ENCODE data around the gene SYNE2.
A peak's percentile ranks its signal among the peaks of the same experiment; 100 is the strongest.
"Not testable (repeated sequence)": the region's sequence is repeated elsewhere in the genome, so short reads cannot be mapped to it uniquely, and the experiment has no call there.

Gene SYNE2

DNA sequence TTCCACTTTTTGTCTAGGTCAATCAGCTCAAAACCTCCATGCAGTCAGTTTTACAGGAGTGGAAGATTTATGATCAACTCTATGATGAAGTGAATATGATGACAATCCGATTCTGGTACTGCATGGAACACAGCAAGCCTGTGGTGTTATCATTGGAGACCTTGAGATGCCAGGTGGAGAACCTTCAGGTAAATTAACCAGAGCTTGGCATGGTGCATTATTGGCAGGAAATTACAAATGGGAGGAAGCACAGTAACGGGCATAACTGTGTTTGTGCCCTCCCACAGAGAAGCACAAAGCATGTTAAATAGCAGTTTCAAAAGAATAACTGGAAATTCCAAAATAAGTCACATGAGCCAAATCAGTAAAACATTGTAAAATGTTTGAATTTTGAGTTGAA lies 305.8 kb downstream of the SYNE2 start:
- no peak for DNase-seq

DNA sequence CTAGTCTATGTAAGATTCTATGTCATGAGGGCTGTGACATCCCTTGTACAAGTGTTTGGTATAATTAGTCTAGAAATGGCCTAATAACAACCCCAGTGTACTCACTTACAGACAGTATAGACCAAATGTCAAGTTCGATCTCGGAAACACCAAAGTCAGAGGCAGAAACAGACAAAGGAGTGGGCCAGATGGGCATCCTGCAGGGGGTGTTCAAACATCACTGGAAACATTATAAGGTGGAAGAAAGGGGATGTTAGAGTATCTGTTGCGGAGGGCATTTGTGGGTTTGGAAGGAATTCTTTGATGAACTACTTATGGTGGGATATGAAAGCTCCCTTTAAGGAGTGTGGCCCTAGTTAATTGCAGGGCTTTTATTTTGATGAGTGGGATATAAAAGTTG lies 306.8 kb downstream of the SYNE2 start:
- DNase-seq: no peak

DNA sequence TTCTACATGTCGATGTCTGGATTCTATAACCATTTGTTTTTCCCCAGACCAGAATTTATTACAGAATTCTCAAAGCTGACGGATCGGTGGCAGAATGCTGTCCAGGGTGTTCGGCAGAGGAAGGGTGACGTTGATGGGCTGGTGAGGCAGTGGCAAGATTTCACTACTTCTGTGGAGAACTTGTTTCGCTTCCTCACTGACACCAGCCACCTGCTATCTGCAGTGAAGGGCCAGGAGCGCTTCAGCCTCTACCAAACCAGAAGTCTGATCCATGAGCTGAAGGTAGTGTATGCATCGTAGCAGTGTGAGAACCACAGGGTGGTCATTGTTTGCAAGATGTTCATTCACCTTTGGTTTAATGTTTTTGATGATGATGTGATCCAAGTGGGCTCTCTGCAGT lies 317.4 kb downstream of the SYNE2 start:
- DNase-seq: no peak

DNA sequence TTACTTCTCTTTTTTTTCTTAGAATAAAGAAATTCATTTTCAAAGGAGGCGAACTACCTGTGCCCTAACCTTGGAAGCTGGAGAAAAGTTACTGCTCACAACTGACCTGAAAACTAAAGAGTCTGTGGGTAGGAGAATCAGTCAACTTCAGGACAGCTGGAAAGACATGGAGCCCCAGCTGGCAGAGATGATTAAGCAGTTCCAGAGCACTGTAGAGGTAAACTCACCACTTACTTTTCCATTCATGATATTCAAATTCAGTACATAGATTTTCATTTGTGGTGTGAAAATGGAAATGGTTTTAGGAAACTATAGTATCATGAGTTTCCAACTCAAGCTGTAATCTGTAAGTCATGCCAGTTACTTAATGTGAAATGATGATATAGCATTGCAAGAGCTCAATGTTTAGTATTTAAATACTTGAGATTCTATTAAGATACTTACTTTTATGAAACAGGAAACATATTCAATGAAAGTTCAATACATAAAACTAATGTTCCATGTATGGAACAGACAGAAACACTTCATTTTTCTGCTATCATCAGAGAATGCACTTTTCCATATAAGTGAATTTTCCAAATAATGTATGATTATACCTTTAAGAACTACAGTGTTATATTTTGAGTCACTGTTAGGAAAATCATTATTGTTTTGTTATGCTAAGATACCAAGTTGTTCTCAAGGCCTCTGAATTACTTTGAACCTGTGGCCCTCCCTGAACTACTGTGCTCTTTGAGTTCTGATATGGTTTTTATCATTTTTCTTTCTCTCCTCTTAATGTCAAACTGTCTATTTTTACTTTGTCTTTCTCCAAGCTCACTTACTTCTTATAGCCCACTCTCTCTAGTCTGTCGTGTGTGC lies 322.3 kb downstream of the SYNE2 start:
- no peak for DNase-seq

DNA sequence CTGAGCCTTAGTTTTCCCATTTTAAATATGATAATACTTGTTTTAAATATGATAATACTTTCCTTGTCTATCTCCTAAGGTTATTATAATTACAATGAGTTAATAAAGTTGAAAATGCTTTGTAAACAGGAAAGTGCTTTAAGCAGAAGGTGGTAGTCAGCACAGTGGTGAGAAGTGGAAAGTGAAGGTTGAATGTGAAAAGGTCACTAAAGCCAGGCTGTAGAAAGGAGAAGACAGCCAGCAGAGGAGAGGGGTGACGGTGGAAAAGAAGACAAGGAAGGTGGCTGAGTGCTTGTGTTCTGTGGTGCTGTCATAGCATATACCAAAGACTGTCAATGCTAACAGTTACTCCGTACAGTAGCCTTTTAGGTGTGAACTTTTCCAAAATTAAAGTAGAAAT lies 323.5 kb downstream of the SYNE2 start:
- DNase-seq: no peak

DNA sequence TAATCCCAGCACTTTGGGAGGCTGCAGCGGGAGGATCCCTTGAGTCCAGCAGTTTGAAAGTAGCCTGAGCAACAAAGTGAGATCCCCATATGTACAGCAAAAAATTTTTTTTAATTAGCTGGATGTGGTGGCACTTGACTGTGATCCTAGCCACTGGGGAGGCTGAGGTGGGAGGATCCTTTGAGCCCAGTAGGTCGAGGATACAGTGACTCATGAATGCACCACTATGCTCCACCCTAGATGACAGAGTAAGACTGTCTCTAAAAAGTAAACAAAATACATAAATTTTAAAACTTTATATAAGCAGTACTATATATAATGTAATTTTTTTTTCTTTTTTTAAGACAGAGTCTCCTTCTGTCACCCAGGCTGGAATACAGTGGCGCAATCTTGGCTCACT lies 326.0 kb downstream of the SYNE2 start:
- DNase-seq: no peak

DNA sequence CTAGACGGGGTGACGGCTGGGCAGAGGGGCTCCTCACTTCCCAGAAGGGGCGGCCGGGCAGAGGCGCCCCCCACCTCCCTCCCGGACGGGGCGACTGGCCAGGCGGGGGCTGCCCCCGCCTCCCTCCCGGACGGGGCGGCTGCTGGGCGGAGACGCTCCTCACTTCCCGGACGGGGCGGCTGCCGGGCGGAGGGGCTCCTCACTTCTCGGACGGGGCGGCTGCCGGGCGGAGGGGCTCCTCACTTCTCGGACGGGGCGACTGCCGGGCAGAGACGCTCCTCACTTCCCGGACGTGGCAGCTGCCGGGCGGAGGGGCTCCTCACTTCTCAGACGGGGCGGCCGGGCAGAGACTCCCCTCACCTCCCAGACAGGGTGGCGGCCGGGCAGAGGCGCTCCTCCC lies 330.1 kb downstream of the SYNE2 start:
- not testable (repeated sequence) for DNase-seq

DNA sequence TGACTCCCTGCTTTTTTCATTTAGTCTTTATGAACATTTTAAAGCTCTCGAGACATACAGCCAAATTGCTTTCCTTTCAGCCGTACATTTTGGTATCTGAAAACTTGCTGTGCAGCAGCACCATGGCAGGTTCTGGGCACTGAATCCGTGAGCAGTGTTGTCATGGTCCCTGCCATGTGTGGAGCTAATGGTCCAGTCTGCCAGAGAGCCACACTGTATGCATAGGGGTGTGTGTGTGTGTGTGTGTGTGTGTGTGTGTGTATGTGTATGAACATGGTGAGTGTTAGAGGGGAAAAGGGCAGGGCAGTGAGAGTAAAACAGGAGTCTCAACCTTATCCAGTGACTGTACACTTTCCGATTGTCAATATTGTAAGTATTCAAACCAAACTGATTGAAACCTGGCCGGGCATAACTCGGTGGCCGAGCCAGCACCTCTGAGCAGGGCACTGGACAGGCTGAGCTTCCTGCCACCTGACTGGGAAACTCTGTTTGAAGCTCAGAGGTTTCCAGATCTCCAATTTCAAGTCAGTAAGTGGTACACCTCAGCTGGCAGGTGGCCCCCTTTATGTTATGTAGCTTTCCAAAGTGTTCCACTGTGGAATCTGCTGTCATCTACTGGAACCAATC lies 331.4 kb downstream of the SYNE2 start:
- DNase-seq: no peak

DNA sequence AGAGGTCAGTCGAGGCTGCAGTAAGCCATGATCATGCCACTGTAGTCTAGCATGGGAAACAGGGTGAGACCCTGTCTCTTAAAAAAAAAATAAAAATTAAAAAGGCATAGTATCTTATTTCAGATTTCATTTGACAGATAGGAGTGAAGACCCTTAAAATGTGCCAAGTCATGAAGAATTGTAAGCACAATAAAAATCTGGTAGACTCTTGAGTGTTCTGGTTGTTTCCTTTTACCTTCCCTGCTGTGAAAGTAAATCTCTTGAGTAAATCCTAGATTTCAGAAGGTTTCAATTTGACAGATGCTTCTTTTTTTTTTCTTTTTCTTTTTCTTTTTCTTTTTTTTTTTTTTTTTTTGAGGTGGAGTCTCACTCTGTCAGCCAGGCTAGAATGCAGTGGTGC lies 332.4 kb downstream of the SYNE2 start:
- no peak for DNase-seq

DNA sequence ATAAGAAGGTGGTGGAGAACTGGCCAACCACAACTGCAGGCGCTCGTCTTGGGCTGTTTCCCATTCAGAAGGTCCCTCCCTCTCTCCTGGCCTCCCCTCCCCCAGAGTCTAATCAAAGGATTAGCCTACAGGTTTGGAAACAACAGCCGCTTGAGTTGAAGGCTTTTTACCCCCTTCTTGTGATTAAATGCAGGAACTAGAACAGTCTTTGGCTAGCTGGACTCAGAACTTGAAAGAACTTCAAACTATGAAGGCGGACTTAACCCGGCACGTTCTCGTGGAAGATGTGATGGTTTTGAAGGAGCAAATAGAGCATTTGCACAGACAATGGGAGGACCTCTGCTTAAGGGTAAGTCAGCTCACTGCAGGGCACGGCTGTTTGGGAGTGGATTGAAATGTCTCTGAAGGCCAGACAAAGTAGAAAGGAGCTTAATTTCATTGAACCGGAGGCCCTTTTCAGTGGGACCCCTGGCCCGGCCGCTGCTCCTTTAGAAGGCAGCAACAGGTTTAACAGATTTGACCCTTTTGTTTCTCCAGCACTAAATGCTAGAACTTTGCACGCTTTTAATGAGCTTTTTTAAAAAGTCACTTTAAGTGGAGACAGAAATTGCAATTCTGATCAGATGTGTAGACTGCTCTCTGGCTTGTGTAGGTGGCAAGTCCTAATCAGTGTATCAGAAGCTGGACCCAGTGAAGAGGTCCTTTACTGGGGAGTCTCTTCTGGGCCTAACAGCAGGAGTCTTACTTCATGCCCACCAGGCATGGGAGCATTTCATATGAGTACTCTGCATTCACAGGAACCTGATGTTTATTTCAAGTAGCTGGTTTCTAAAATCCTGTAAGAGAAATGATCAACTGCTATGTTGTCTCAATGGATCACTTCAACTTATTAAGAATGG lies 333.7 kb downstream of the SYNE2 start:
- no peak for DNase-seq

DNA sequence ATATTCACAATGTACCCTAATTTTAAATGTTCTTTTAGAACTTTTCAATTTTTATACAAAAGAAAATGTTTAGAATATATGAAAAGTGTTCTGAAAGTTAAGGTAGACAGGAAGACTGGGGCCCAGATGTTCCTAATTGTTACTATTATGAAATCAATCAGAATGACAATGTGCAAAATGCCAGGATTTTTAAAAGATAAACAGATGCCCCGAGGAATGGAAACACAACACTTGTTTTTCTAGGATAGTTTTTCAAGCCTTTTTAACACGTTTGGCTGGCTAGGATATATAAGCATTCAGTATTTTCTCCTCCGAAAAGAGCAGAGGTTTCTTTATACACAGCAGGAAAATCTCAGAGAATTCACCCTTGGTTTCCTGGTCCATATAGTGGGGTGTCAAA lies 334.5 kb downstream of the SYNE2 start:
- no peak for DNase-seq

DNA sequence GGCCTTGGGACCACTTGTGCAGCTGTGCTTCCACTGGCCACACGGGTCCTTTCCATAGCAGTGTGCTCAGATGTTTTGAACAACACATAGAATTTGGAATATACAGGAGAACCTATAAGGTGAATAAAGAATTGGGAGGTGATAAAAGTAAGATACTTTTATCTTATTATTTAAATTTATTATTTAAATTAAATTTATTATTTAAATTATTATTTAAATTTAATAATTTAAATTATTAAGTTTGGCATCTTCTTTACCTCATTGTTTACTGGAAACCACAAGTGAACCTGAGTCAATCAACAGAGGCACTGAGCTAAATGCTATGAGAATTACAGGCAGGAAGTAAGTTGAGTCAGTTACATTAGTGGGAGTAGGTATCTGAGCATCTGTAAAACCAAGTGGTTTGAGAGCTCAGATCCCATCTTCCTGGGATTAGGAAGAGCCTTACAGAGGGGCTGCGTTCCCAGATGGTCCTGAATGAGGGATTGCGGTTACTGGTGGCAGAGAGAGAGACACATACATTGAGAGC lies 338.2 kb downstream of the SYNE2 start:
- DNase-seq: peak; percentile 23

DNA sequence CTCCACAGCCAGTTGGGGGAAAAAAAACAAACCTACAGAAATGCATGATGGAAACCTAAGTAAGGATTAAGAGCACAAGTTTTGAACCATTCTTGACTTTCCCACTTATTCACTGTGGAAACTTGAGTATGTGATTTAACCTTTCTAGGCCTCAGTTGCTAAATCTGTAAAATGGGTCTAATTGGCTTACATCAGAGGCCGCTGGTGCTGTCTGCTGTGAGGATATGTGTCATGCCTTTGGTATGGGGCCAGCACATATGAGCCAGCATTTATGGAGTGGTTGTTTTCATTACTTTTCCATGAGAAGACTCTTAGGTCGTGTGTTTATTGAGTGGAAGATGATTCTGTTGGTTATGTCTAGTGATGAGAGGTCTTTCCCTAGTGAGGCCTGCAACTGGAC lies 339.0 kb downstream of the SYNE2 start:
- DNase-seq: peak; percentile 63

DNA sequence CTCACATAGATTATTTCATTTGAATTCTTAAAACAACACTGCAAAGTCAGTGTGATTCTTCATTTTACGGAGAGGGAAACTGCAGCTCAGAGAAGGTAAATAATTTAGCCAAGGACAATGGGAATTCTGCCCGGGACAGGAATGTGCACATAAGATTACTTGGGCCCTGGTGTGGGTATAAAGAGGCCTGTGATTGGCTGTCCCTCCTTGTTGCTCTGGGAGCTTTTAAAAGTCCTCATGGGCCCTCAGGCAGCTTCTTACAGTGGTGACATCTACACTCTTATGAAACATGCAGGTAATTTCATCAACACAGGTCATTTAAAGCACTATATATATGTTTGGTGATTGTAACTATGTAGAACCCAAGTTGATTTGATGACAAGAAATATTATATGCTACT lies 341.0 kb downstream of the SYNE2 start:
- DNase-seq: no peak

DNA sequence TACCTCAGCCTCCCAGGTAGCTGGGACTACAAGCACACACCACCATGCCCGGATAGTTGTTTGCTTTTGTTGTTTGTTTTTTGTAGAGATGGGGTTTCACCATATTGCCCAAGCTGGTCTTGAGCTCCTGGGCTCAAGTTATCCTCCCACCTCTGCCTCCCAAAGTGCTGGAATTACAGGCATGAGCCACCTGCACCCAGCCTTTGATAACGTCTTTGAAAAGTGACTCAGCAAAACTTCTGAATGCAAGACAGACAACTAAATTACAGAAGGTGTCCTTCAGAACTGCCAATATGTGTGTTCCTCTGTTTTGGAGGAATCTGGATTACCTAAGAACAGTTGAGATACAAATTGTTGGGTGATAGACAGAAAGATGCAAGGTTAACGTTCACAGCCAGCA lies 341.6 kb downstream of the SYNE2 start:
- DNase-seq: peak; percentile 30

DNA sequence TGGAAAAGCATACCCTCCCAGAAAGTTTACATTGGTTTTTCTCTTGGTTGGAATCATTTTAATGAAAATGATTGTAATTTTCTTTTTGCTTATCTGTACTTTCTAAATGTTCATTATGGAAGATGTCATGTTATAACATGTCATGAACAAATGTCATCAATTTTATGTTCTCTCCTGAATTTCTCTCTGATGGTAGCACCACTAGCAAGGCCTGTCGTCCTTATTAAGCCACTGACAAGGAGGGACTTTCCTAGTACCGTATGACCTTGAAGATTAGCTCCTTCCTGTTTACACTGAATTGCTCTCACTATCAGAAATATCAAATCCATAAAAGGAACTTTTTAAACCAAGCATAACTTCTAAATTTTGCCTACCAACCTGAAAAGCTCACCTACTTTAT lies 342.4 kb downstream of the SYNE2 start:
- no peak for DNase-seq

DNA sequence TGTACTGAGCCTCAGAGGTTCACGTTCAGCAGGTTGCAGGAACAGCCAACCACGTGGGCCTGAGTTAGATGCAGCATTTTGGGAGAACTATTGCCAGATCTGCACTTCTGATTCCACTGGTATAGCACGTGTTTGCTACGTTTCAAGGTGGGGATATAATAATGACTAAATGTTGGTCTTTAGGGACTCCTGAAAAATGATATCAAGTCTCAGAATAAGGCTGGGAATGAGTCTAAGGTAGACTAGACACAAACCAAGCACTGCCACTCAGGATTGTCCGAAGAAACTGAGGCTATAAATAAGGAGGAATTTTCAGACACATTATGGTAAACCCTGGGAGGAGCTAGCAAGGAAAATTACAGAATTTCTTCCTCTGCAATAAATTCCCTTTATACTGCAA lies 343.3 kb downstream of the SYNE2 start:
- no peak for DNase-seq

DNA sequence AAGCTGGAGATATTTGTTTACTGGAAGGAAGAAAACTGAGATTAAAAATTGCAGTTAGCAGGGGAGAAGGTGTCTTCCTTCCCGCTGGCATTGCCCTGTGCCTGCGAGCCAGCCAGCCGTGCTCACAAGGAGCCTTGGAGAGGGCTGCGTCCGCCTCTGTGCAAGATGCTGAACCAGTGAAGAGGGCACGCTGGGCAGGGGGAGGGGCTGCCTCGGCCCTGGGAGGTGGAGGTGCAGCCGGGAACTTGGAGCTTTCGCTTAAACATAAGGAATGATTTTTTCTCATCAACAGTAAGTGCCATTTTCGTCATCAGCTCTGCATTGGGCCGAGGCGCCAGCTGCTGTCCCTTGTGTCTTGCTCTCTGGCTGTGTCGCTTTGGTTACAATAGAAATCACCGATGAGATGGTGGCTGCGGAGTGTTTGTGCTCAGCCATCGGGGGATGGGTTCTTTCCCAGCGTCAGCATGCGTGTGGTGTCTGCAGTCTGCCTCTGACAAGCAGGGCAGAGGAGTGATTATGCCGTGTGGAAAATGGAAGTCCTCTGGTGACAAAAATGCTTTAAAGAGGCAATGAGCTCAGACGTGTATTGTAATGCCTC lies 344.1 kb downstream of the SYNE2 start:
- no peak for DNase-seq

DNA sequence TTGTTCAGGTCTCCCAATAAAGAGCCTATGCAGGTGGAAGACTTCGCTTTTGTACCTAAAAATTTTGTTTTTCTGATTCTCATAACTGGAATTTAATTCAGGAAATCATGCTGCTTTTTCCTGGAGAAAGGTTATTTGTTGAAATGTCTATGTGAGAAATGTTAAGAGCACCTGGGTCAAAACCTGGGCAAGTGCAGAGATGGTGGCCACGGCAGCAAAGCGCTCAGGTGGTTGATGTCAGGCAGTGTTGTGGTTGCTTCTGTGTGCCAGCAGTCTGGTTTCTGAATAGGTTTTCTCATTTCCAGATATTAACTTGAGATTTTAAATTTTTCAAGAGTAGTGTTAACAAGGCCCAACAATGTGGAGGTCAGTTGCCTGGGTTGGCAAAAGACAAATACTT lies 345.2 kb downstream of the SYNE2 start:
- DNase-seq: no peak

DNA sequence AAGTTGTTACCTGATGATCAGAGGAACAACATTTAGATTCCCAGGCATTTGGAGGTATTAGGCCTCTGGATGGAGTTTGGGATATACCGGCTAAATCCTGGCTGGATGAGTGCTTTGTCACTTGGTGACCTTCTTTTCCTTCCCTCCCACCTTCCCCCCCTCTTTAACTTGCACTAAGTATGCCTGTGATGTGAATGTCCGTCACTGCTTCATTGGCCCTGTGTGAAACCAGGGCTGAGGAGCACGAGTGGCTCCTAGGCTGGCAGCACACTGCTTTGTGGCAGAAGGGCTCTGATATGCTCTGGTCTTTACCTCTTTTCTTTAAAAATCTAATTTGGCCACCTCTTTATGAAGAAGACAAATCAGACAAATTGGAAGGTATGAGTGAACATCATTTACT lies 345.7 kb downstream of the SYNE2 start:
- DNase-seq: no peak

DNA sequence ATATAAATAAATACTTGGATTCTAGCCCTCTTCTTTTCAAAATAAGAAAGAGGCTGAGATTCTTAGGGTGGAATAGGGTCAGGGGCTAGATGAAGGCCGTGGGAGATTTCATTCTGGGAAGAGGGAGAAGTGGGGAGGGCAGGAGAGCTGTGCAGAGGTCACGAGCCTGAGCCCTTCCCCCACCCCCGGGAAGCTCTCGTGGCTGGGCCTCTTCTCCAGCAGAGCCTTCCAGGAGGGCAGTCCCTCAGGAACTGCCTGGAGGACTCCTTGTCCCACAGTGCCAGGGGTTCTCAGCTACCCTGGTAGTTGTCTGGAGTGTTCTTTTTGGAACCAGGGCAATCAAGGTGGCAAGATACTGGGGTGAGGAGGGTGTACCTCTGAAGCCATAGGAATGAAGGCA lies 347.4 kb downstream of the SYNE2 start:
- no peak for DNase-seq

DNA sequence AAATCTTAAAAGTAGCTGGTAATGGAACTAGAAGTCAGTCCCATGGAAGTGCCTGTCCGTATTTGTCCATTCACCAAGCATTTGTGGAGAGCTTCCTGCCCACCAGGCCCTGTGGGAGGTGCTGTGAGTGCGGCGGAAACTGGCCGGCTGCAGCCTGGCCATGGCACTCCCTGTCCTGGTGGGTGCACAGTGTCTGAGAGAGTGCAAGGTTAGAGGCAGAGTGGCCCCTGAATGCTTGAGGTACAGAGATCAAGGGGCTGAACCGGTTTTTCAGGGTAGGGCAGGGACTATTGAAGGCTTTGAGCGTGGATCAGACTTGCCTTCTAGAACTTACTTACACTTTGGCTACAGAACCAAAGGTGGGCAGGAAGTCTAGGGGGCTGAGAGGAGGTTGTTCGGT lies 348.5 kb downstream of the SYNE2 start:
- no peak for DNase-seq

DNA sequence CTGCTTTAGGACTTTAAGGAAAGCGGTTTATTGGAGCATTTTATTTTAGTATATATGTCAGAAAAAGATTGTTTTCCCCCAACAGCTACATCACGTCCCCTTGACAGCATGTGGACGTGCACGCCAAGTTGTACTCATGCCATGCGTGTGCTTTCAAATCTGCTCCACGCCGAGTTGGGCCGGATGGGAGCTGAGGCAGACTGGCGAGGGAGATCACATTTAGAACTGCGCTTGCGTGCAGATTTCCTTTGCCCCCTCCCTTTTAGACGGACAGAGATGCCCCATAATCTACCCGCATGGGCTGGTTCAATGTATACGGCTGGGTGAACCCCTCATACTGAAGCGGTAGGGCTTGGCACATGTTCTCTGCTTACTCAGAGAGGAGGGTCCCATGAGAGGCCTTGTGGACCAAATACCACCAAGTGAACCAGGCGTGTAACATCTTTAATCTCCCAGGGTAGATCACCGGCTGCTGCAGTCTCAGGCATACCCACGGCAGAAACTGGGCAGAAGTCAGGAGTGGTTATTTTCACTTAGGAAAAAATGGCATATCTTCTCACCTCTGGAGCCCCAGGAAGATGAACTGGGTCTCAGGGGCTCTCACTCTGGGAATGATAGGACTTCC lies 349.2 kb downstream of the SYNE2 start:
- DNase-seq: no peak
